Upper lobe of left lung (tissue), 6 donors: ENCODE data around the gene MRPS34. TPM values are rescaled to one million over a fixed set of nuclear protein-coding genes. Genes with fewer than 3 reads are reported as not detected.
"Not testable (repeated sequence)": the region's sequence is repeated elsewhere in the genome, so short reads cannot be mapped to it uniquely, and the experiment has no call there.

Source experiments
- ATAC-seq, 2 donors: fragments of 200-7000 bp; cut with Tn5 transposase; one replicate each; pipeline ENCODE4 v1.9.1; 2022; ENCODE audit warnings: mild to moderate bottlenecking in 2 of 2, moderate library complexity in 2 of 2; ENCODE audit not compliant: low FRiP score in 2 of 2
- DNase-seq, 2 donors: peaks; one replicate each; pipeline ENCODE4 v3.0.0-alpha.2; 2019 to 2020
- H3K27ac ChIP-seq, 4 donors: fragments of 200-600 bp; sonication (generic); one replicate each; pipeline ENCODE4 v1.5.1; 2016 to 2019
- H3K27me3 ChIP-seq, 4 donors: fragments of 200-600 bp; sonication (generic); one replicate each; pipeline ENCODE4 v1.5.1; 2017 to 2019
- H3K36me3 ChIP-seq, 4 donors: fragments of 200-600 bp; sonication (generic); one replicate each; pipeline ENCODE4 v1.5.1; 2016 to 2019
- H3K4me1 ChIP-seq, 4 donors: fragments of 200-600 bp; sonication (generic); one replicate each; pipeline ENCODE4 v1.5.1; 2018 to 2019
- H3K4me3 ChIP-seq, 4 donors: fragments of 200-600 bp; sonication (generic); one replicate each; pipeline ENCODE4 v1.5.1; 2017 to 2019; ENCODE audit warnings: mild to moderate bottlenecking in 2 of 4, moderate library complexity in 1 of 4
- H3K9me3 ChIP-seq, 4 donors: fragments of 200-600 bp; sonication (generic); one replicate each; pipeline ENCODE4 v1.5.1; 2018 to 2019
- EP300 ChIP-seq, 4 donors: sonication (generic); formaldehyde crosslinking; IDR thresholded peaks; one replicate each; pipeline ENCODE4 v1.5.1; 2017; ENCODE audit warnings: antibody characterized with exemption in 4 of 4, control low read depth in 2 of 4
- POLR2A ChIP-seq, 4 donors: fragments of 450-650 bp; IDR thresholded peaks; one replicate each; pipeline ENCODE4 v1.5.1; 2016 to 2017; ENCODE audit warnings: antibody characterized with exemption in 4 of 4, mild to moderate bottlenecking in 2 of 4
- POLR2AphosphoS5 ChIP-seq, 2 donors: sonication (generic); formaldehyde crosslinking; IDR thresholded peaks; one replicate each; pipeline ENCODE4 v1.5.1; 2017; ENCODE audit warnings: antibody characterized with exemption in 2 of 2
- WGBS, 2 donors: methylation state at CpG; one replicate each; pipeline ENCODE4 v1.1.5; 2017 to 2018; 5-methylcytosine and 5-hydroxymethylcytosine counted together
- total RNA-seq, 6 donors: library from RNA; depleted of rRNA in 4 of 6; stranded (reverse); fragments of >200 nt in 4 of 6; gene quantifications; one replicate each; pipeline versions ENCODE4 v1.1.0 to v1.2.1, GENCODE V29; 2016 to 2021
- TF ChIP-seq, protein P1 (sequence below), 6 experiments: fragments of 450-650 bp in 4 of 6; fragments of 200-600 bp in 2 of 6; sonication (generic) in 2 of 6; IDR thresholded peaks; one replicate each; pipeline ENCODE4 v1.5.1; 2016 to 2019; ENCODE audit warnings: antibody characterized with exemption in 6 of 6
- donor health status: DM: no; HTN: no; CAD: no; lungs with moderate emphysema.
- donor health status: DM: no; HTN: yes; CAD: no; lungs with severe emphysema.

MRPS34 gene
- total RNA-seq, 6 donors from 2014 or later: 49.2 to 91.7 (median 69.8) TPM

- no peaks in the 10 kb centered on the region for H3K4me1 ChIP-seq
- H3K4me3 ChIP-seq: no peak overlapping the region
- ATAC-seq (peak in 1 of 2 donors; percentile 42), DNase-seq (peak in 1 of 2 donors; percentile 64)
- no peaks in the 10 kb centered on the region for H3K27me3 ChIP-seq
- no peak for TF ChIP-seq POLR2A (IDR thresholded peaks at IDR 0.05)
- TF ChIP-seq, protein P1, sequence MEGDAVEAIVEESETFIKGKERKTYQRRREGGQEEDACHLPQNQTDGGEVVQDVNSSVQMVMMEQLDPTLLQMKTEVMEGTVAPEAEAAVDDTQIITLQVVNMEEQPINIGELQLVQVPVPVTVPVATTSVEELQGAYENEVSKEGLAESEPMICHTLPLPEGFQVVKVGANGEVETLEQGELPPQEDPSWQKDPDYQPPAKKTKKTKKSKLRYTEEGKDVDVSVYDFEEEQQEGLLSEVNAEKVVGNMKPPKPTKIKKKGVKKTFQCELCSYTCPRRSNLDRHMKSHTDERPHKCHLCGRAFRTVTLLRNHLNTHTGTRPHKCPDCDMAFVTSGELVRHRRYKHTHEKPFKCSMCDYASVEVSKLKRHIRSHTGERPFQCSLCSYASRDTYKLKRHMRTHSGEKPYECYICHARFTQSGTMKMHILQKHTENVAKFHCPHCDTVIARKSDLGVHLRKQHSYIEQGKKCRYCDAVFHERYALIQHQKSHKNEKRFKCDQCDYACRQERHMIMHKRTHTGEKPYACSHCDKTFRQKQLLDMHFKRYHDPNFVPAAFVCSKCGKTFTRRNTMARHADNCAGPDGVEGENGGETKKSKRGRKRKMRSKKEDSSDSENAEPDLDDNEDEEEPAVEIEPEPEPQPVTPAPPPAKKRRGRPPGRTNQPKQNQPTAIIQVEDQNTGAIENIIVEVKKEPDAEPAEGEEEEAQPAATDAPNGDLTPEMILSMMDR (IDR thresholded peaks at IDR 0.05): no peak
- no peak for TF ChIP-seq EP300 (IDR thresholded peaks at IDR 0.05)
- TF ChIP-seq POLR2AphosphoS5 (IDR thresholded peaks at IDR 0.05): no peak
- peaks cover 0 to 50% (median 42%) of the 10 kb centered on the region in 4 donors for H3K36me3 ChIP-seq
- H3K27ac ChIP-seq: no peak overlapping the region
- 94% methylated on average over 16 to 30 of the region's 30 CpGs for WGBS, 2 donors
- no peaks in the 10 kb centered on the region for H3K9me3 ChIP-seq
Measured at GRCh38 chr16:1740781-1741490, 32.0 kb downstream of the MRPS34 start.

GRCh38 chr16:1740234-1740633 is 32.7 kb downstream of the MRPS34 start:
- Histone ChIP-seq H3K4me3 (no peak overlapping the region), H3K9me3 (no peaks in the 10 kb centered on the region), H3K36me3 (peaks cover 0 to 43% (median 36%) of the 10 kb centered on the region in 4 donors), H3K27me3 (no peaks in the 10 kb centered on the region), H3K4me1 (no peaks in the 10 kb centered on the region), H3K27ac (no peak overlapping the region)
- ATAC-seq: no peak
- 96 to 97% methylated on average over 33 of the region's 33 CpGs for WGBS, 2 donors
- peak in 1 of 2 donors; percentile 35 for DNase-seq
- no peak for TF ChIP-seq POLR2AphosphoS5 (IDR thresholded peaks at IDR 0.05)
- TF ChIP-seq POLR2A (IDR thresholded peaks at IDR 0.05): no peak
- TF ChIP-seq EP300 (IDR thresholded peaks at IDR 0.05): no peak
- TF ChIP-seq, protein P1 (IDR thresholded peaks at IDR 0.05): no peak

DNA sequence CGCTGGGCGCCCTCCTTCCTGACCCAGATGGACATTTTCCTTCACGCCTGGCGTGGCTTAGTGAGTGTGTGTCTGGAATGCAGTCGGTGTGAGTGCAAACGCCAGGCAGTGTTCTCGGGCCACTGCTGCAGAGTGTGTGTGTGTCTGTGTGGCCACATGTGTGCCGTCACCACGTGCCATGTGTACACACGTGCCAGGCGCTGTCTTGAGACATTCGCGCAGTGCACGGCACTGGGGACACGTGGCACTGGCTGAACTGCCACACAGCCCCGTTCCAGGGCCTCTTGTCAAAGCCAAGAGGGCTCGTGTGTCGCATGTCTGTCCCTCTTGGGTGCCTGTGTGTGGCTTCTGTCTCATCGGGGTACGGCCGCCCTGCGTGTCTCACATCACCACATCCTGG is 38.1 kb downstream of the MRPS34 start:
- H3K36me3 ChIP-seq: peaks cover 6 to 46% (median 34%) of the 10 kb centered on the region in 4 donors
- TF ChIP-seq POLR2AphosphoS5 (IDR thresholded peaks at IDR 0.05) (no peak), POLR2A (IDR thresholded peaks at IDR 0.05) (no peak), EP300 (IDR thresholded peaks at IDR 0.05) (no peak)
- TF ChIP-seq, protein P1 (IDR thresholded peaks at IDR 0.05): no peak
- ATAC-seq (no peak), DNase-seq (peak in 1 of 2 donors; percentile 55)
- H3K4me1 ChIP-seq: no peaks in the 10 kb centered on the region
- no peaks in the 10 kb centered on the region for H3K9me3 ChIP-seq
- H3K4me3 ChIP-seq: no peak overlapping the region
- no peak overlapping the region for H3K27ac ChIP-seq
- WGBS, 2 donors: 97 to 98% methylated on average over 20 to 22 of the region's 22 CpGs
- no peaks in the 10 kb centered on the region for H3K27me3 ChIP-seq

DNA sequence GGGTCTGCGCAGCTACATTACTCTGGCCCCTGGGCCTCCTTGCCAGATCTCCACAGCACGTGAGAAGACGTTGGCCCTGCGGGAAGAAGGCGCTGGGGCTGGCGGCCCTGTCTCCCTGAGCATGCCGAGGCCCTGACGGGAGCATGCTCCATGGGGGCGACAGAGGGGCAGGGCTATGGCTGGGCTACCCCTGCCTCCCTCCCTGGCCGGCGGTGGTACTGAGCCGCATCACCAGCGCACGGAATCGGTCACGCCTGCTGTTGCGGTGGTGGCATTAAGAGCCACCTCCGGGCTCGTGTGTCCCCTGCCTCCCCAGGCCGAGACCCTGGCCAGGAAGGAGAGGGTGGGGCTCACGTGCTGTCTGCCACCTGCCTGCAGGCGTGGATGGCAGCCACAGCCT is 38.8 kb downstream of the MRPS34 start:
- WGBS, 2 donors: 95 to 96% methylated on average over 9 to 15 of the region's 22 CpGs
- no peaks in the 10 kb centered on the region for H3K9me3 ChIP-seq
- H3K27ac ChIP-seq: no peak overlapping the region
- H3K4me3 ChIP-seq: no peak overlapping the region
- DNase-seq: peak in 1 of 2 donors; percentile 75
- H3K4me1 ChIP-seq: no peaks in the 10 kb centered on the region
- peaks cover 12 to 53% (median 40%) of the 10 kb centered on the region in 4 donors for H3K36me3 ChIP-seq
- ATAC-seq: peak; percentile 16 to 54
- no peaks in the 10 kb centered on the region for H3K27me3 ChIP-seq
- TF ChIP-seq, protein P1 (IDR thresholded peaks at IDR 0.05): no peak
- TF ChIP-seq EP300 (IDR thresholded peaks at IDR 0.05): no peak
- no peak for TF ChIP-seq POLR2A (IDR thresholded peaks at IDR 0.05)
- no peak for TF ChIP-seq POLR2AphosphoS5 (IDR thresholded peaks at IDR 0.05)

DNA sequence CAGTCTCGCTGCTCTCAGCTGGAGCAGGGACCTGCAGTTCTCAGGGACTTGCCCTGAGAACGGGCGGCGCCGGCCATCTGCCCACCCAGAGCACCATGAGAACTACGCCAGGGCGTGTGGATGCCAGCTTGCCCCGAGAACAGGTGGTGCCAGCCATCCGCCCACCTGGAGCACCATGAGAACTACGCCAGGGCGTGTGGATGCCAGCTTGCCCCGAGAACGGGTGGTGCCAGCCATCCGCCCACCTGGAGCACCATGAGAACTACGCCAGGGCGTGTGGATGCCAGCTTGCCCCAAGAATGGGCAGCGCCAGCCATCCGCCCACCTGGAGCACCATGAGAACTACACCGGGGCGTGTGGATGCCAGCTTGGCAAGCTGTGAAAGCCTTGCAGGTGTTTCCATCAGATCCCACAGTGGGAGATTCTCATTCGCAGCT is 40.4 kb downstream of the MRPS34 start:
- peaks cover 15 to 68% (median 52%) of the 10 kb centered on the region in 4 donors for H3K36me3 ChIP-seq
- WGBS, 2 donors: 87 to 98% methylated on average over 10 to 21 of the region's 21 CpGs
- ATAC-seq, H3K27me3 ChIP-seq, H3K4me1 ChIP-seq, H3K27ac ChIP-seq, H3K9me3 ChIP-seq, H3K4me3 ChIP-seq: not testable (repeated sequence)
- DNase-seq: peak in 1 of 2 donors; percentile 75
